Body of pancreas (tissue), 4 donors: ENCODE data around the gene NOPCHAP1. TPM values are rescaled to one million over a fixed set of nuclear protein-coding genes. Genes with fewer than 3 reads are reported as not detected.

Experiments
- ATAC-seq: fragments of 150-250 bp; one replicate; pipeline ENCODE4 v1.9.1; 2016
- DNase-seq, 4 donors: peaks; one replicate each; pipeline ENCODE4 v3.0.0-alpha.2; 2019
- H3K27ac ChIP-seq, 4 donors: fragments of 200-600 bp; sonication (generic); 1 replicate in 3 of 4; 2 replicates in 1 of 4; pipeline versions ENCODE4 v1.5.1 to v1.6.1; 2016 to 2019; ENCODE audit warnings: mild to moderate bottlenecking in 1 of 4, mixed read lengths in 1 of 4, moderate library complexity in 1 of 4
- H3K27me3 ChIP-seq, 2 donors: fragments of 200-600 bp; sonication (generic); one replicate each; pipeline ENCODE4 v1.6.0; 2016; ENCODE audit warnings: mild to moderate bottlenecking in 1 of 2
- H3K36me3 ChIP-seq, 2 donors: fragments of 200-600 bp; sonication (generic); replicated peaks in 1 of 2; 2 replicates each; pipeline ENCODE4 v1.5.1; 2016; ENCODE audit warnings: low read depth in 2 of 2; ENCODE audit not compliant: insufficient read depth in 1 of 2
- H3K4me1 ChIP-seq: fragments of 200-600 bp; sonication (generic); one replicate; pipeline ENCODE4 v1.6.0; 2016
- H3K4me3 ChIP-seq, 2 donors: fragments of 200-600 bp; sonication (generic); 1 replicate in 1 of 2; 2 replicates in 1 of 2; pipeline ENCODE4 v1.5.1; 2016 to 2019
- H3K9me3 ChIP-seq, 3 donors: fragments of 200-600 bp; sonication (generic); 1 replicate in 2 of 3; 2 replicates in 1 of 3; pipeline ENCODE4 v1.5.1; 2016
- CTCF ChIP-seq, 7 experiments: fragments of 450-650 bp in 4 of 7; fragments of 200-600 bp in 3 of 7; sonication (generic) in 3 of 7; IDR thresholded peaks; one replicate each; pipeline ENCODE4 v1.5.1; 2016 to 2019; ENCODE audit warnings: antibody characterized with exemption in 7 of 7
- POLR2A ChIP-seq, 3 donors: fragments of 450-650 bp; IDR thresholded peaks; one replicate each; pipeline ENCODE4 v1.6.1; 2016; ENCODE audit warnings: antibody characterized with exemption in 3 of 3, mild to moderate bottlenecking in 2 of 3
- WGBS, 2 donors: methylation state at CpG; one replicate each; pipeline ENCODE4 v1.1.5; 2017; 5-methylcytosine and 5-hydroxymethylcytosine counted together
- intact Hi-C: fragments of 100-400 bp; cut with DNase I; formaldehyde crosslinking; loops from one replicate; pipeline ENCODE4 v1.15.1; 2023
- total RNA-seq, 2 donors: library from RNA; depleted of rRNA; stranded (reverse); fragments of >200 nt; gene quantifications; one replicate each; pipeline ENCODE4 v1.1.0, GENCODE V29; 2016

NOPCHAP1 gene
- total RNA-seq, 2 donors from 2014 or later = 5.9 to 6.5 TPM

GRCh38 chr12:104971306-104971705 is 14.8 kb upstream of the NOPCHAP1 start:
- Histone ChIP-seq H3K9me3 (no peaks in the 10 kb centered on the region), H3K27me3 (no peaks in the 10 kb centered on the region), H3K4me3 (no peak overlapping the region), H3K36me3 (no peaks in the 10 kb centered on the region), H3K4me1 (no peaks in the 10 kb centered on the region), H3K27ac (no peak overlapping the region)
- ATAC-seq (no peak), DNase-seq (no peak)
- WGBS, 2 donors = 75 to 90% methylated on average over 5 of the region's 5 CpGs
- no peak for TF ChIP-seq CTCF (IDR thresholded peaks at IDR 0.05)
- TF ChIP-seq POLR2A (IDR thresholded peaks at IDR 0.05) = no peak
- intact Hi-C loops = no loop called here

- Histone ChIP-seq H3K27me3 (no peaks in the 10 kb centered on the region), H3K4me1 (no peaks in the 10 kb centered on the region), H3K27ac (no peak overlapping the region), H3K36me3 (no peaks in the 10 kb centered on the region), H3K9me3 (no peaks in the 10 kb centered on the region), H3K4me3 (no peak overlapping the region)
- intact Hi-C loops = no loop called here
- ATAC-seq (no peak), DNase-seq (no peak)
- 91% methylated on average over 5 of the region's 5 CpGs for WGBS, 2 donors
- TF ChIP-seq POLR2A (IDR thresholded peaks at IDR 0.05) (no peak), CTCF (IDR thresholded peaks at IDR 0.05) (no peak)
Observed at GRCh38 chr12:104973250-104973649, 12.9 kb upstream of the NOPCHAP1 start.

GRCh38 chr12:104974626-104975290 is 11.4 kb upstream of the NOPCHAP1 start:
- Histone ChIP-seq H3K4me3 (no peak overlapping the region), H3K4me1 (no peaks in the 10 kb centered on the region), H3K36me3 (no peaks in the 10 kb centered on the region), H3K27me3 (no peaks in the 10 kb centered on the region), H3K9me3 (no peaks in the 10 kb centered on the region), H3K27ac (no peak overlapping the region)
- WGBS, 2 donors = 68 to 92% methylated on average over 7 of the region's 7 CpGs
- TF ChIP-seq CTCF (IDR thresholded peaks at IDR 0.05) (no peak), POLR2A (IDR thresholded peaks at IDR 0.05) (no peak)
- ATAC-seq (no peak), DNase-seq (peak in 1 of 4 donors; percentile 54)
- intact Hi-C loops = no loop called here

GRCh38 chr12:104975587-104976343 is 10.4 kb upstream of the NOPCHAP1 start:
- intact Hi-C loops = no loop called here
- no peaks in the 10 kb centered on the region for H3K36me3 ChIP-seq
- no peak overlapping the region for H3K27ac ChIP-seq
- TF ChIP-seq POLR2A (IDR thresholded peaks at IDR 0.05) (no peak), CTCF (IDR thresholded peaks at IDR 0.05) (no peak)
- DNase-seq = no peak
- ATAC-seq = no peak
- whole genome bisulfite sequencing, 2 donors = 46 to 56% methylated on average over 4 of the region's 4 CpGs
- H3K4me1 ChIP-seq = no peaks in the 10 kb centered on the region
- no peaks in the 10 kb centered on the region for H3K27me3 ChIP-seq
- H3K9me3 ChIP-seq = no peaks in the 10 kb centered on the region
- H3K4me3 ChIP-seq = no peak overlapping the region
